ENCODE data around the gene PGR. TPM values are rescaled to one million over a fixed set of nuclear protein-coding genes. Genes with fewer than 3 reads are reported as not detected.

Gene PGR
- total RNA-seq, 1 donor from 2014 or later: not detected

- Mint-ChIP-seq H3K27ac (ENCODE audit: unreplicated experiment) (no peak overlapping the region), H3K4me1 (ENCODE audit: unreplicated experiment) (no peaks in the 10 kb centered on the region), H3K9me3 (ENCODE audit: unreplicated experiment) (no peaks in the 10 kb centered on the region), H3K27me3 (ENCODE audit: unreplicated experiment) (peaks cover 5% of the 10 kb centered on the region), H3K36me3 (ENCODE audit: low read depth, unreplicated experiment) (peaks cover 4% of the 10 kb centered on the region), H3K4me3 (ENCODE audit: unreplicated experiment) (no peak overlapping the region)
- TF ChIP-seq, protein P1, sequence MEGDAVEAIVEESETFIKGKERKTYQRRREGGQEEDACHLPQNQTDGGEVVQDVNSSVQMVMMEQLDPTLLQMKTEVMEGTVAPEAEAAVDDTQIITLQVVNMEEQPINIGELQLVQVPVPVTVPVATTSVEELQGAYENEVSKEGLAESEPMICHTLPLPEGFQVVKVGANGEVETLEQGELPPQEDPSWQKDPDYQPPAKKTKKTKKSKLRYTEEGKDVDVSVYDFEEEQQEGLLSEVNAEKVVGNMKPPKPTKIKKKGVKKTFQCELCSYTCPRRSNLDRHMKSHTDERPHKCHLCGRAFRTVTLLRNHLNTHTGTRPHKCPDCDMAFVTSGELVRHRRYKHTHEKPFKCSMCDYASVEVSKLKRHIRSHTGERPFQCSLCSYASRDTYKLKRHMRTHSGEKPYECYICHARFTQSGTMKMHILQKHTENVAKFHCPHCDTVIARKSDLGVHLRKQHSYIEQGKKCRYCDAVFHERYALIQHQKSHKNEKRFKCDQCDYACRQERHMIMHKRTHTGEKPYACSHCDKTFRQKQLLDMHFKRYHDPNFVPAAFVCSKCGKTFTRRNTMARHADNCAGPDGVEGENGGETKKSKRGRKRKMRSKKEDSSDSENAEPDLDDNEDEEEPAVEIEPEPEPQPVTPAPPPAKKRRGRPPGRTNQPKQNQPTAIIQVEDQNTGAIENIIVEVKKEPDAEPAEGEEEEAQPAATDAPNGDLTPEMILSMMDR (IDR thresholded peaks at IDR 0.05; ENCODE audit: unreplicated experiment): no peak
- DNase-seq (ENCODE audit: low spot score): no peak
These were observed 46.3 kb downstream of the PGR start for GRCh38 chr11:101083335-101083734.

DNA sequence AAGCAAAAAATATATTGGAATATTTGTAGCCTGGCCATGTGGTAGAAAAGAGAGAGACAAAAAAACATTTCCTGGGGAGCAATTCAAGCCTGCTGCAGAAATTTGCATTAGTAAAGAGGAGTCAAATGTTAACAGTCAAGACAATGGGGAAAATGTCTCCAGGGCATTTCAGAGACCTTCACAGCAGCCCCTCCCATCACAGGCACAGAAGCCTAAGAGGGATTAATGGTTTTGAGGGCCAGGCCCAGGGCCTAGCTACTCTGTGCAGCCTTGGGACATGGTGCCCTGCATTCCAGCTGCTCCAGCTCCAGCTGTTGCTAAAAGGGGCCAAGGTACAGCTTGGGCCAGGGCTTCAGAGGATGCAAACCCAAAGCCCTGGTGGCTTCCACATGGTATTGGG, 46.8 kb downstream of the PGR start:
- TF ChIP-seq, protein P1 (IDR thresholded peaks at IDR 0.05; ENCODE audit: unreplicated experiment): no peak
- H3K9me3 Mint-ChIP-seq (ENCODE audit: unreplicated experiment): no peaks in the 10 kb centered on the region
- peaks cover 4% of the 10 kb centered on the region for H3K36me3 Mint-ChIP-seq (ENCODE audit: low read depth, unreplicated experiment)
- H3K4me3 Mint-ChIP-seq (ENCODE audit: unreplicated experiment): no peak overlapping the region
- no peak overlapping the region for H3K27ac Mint-ChIP-seq (ENCODE audit: unreplicated experiment)
- H3K4me1 Mint-ChIP-seq (ENCODE audit: unreplicated experiment): no peaks in the 10 kb centered on the region
- peaks cover 5% of the 10 kb centered on the region for H3K27me3 Mint-ChIP-seq (ENCODE audit: unreplicated experiment)
- DNase-seq (ENCODE audit: low spot score): no peak

DNA sequence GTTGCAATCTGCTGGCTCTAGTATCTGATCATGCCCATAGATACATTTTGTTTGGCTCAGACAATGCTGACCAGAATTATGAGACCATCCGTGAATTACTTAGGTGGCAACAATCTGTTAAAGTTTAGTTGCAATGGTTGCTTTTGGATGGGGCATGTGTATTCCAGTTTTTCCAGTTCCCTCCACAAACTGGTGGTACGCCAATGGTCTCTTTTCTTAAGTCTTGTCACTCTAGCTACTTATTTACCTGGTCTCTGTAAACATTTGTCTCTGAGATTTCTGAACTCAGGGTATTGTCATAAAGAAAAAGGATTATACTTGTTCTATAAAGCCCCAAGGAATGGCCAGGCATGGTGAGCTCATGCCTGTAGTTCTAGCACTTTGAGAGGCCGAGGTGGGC, 65.9 kb downstream of the PGR start:
- H3K4me1 Mint-ChIP-seq (ENCODE audit: unreplicated experiment): no peaks in the 10 kb centered on the region
- peaks cover 1% of the 10 kb centered on the region for H3K27me3 Mint-ChIP-seq (ENCODE audit: unreplicated experiment)
- no peaks in the 10 kb centered on the region for H3K36me3 Mint-ChIP-seq (ENCODE audit: low read depth, unreplicated experiment)
- no peak for DNase-seq (ENCODE audit: low spot score)
- no peak overlapping the region for H3K27ac Mint-ChIP-seq (ENCODE audit: unreplicated experiment)
- TF ChIP-seq, protein P1 (IDR thresholded peaks at IDR 0.05; ENCODE audit: unreplicated experiment): no peak
- no peak overlapping the region for H3K4me3 Mint-ChIP-seq (ENCODE audit: unreplicated experiment)
- no peaks in the 10 kb centered on the region for H3K9me3 Mint-ChIP-seq (ENCODE audit: unreplicated experiment)

DNA sequence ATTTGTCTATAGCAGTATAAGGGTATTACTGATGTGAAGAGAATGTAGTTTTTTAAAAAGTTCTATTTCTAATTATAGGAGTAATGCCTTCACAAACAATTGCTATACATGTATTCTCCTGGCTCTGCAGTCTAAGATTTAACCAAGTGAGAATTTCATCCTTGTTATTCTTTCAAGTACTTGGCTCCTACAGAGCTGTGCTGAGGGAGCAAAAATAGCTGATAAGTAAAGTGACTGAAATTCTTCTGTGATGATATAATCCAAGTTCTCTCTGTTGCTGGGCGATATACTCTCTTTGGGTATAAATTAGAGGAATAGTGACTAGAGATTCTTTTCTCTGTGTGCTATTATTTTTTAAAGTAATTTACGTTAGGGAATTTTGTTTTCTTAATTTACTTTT, 68.0 kb downstream of the PGR start:
- Mint-ChIP-seq H3K27ac (ENCODE audit: unreplicated experiment) (no peak overlapping the region), H3K9me3 (ENCODE audit: unreplicated experiment) (no peaks in the 10 kb centered on the region), H3K4me3 (ENCODE audit: unreplicated experiment) (no peak overlapping the region), H3K27me3 (ENCODE audit: unreplicated experiment) (peaks cover 1% of the 10 kb centered on the region), H3K36me3 (ENCODE audit: low read depth, unreplicated experiment) (no peaks in the 10 kb centered on the region), H3K4me1 (ENCODE audit: unreplicated experiment) (no peaks in the 10 kb centered on the region)
- TF ChIP-seq, protein P1 (IDR thresholded peaks at IDR 0.05; ENCODE audit: unreplicated experiment): no peak
- no peak for DNase-seq (ENCODE audit: low spot score)

DNA sequence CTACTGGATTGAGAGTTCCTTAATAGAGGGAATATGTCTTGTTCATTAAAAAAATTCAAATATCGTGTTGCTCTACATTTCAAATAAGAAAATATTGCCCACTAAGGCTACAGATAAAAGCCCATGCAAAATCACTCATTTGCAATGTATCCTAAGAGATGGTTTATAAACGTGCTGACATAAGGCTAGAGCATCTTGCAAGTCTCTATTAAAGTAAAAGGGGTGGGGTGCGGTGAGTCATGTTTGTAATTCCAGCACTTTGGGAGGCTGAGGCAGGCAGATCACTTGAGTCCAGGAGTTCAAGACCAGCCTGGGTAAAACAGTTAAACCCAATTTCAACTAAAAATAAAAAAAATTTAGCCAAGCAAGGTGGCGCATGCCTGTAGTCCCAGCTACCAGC, 70.3 kb downstream of the PGR start:
- no peaks in the 10 kb centered on the region for H3K36me3 Mint-ChIP-seq (ENCODE audit: low read depth, unreplicated experiment)
- H3K27me3 Mint-ChIP-seq (ENCODE audit: unreplicated experiment): peaks cover under 1% of the 10 kb centered on the region
- no peaks in the 10 kb centered on the region for H3K4me1 Mint-ChIP-seq (ENCODE audit: unreplicated experiment)
- TF ChIP-seq, protein P1 (IDR thresholded peaks at IDR 0.05; ENCODE audit: unreplicated experiment): no peak
- H3K9me3 Mint-ChIP-seq (ENCODE audit: unreplicated experiment): no peaks in the 10 kb centered on the region
- DNase-seq (ENCODE audit: low spot score): no peak
- no peak overlapping the region for H3K27ac Mint-ChIP-seq (ENCODE audit: unreplicated experiment)
- no peak overlapping the region for H3K4me3 Mint-ChIP-seq (ENCODE audit: unreplicated experiment)

Measured in endothelial cell (in vitro differentiated cells).